H1 (cell line): ENCODE measurements around the gene WDR1. TPM values are rescaled to one million over a fixed set of nuclear protein-coding genes. Genes with fewer than 3 reads are reported as not detected.

ENCODE experiments used
- CTCF ChIA-PET: fragments of 300-600 bp; sonication (Branson Sonifier 250); formaldehyde crosslinking; loops from one replicate; lab custom pipeline; 2021; ENCODE audit not compliant: partially characterized antibody; lab: Charles Lee
- POLR2A ChIA-PET: fragments of 300-600 bp; sonication (Branson Sonifier 250); formaldehyde crosslinking; loops from one replicate; lab custom pipeline; 2021; ENCODE audit warnings: inconsistent platforms; ENCODE audit not compliant: partially characterized antibody; lab: Charles Lee
- DNase-seq, 2 experiments: peaks; one replicate each; pipeline versions ENCODE4 v3.0.0 to v3.0.0-alpha.2; 2010 to 2022; ENCODE audit warnings: low spot score in 2 of 2, low read depth in 1 of 2, mixed read lengths in 1 of 2
- FAIRE-seq: peaks from 2 replicates; lab custom pipeline; 2011; peaks lifted over from hg19 to GRCh38; lab: Jason Lieb, UNC
- H2AFZ ChIP-seq: 2 replicates; pipeline ENCODE4 v1.8.1; 2012; ENCODE audit warnings: low read length, inconsistent platforms
- H2AK5ac ChIP-seq: 2 replicates; pipeline ENCODE4 v1.6.1; 2013; ENCODE audit warnings: low read depth, low read length
- H2BK120ac ChIP-seq: replicated peaks from 2 replicates; pipeline ENCODE3; 2013; ENCODE audit warnings: low read depth, low read length, inconsistent platforms
- H2BK12ac ChIP-seq: 2 replicates; pipeline ENCODE4 v1.6.1; 2013; ENCODE audit warnings: low read depth, low read length
- H2BK15ac ChIP-seq: 2 replicates; pipeline ENCODE4 v1.6.1; 2013; ENCODE audit warnings: low read length
- H2BK20ac ChIP-seq: 2 replicates; pipeline ENCODE4 v1.6.1; 2013; ENCODE audit warnings: low read length
- H2BK5ac ChIP-seq: 2 replicates; pipeline ENCODE4 v1.6.1; 2013; ENCODE audit warnings: low read depth, low read length
- H3K14ac ChIP-seq: 2 replicates; pipeline ENCODE4 v1.6.1; 2013; ENCODE audit warnings: inconsistent platforms; ENCODE audit not compliant: insufficient read length
- H3K18ac ChIP-seq: 2 replicates; pipeline ENCODE4 v1.6.1; 2013; ENCODE audit warnings: low read length; ENCODE audit errors: extremely low read depth
- H3K23ac ChIP-seq: 2 replicates; pipeline ENCODE4 v1.6.1; 2013; ENCODE audit warnings: inconsistent platforms; ENCODE audit not compliant: insufficient read length
- H3K23me2 ChIP-seq: 2 replicates; pipeline ENCODE4 v1.6.1; 2013; ENCODE audit warnings: low read depth, low read length
- H3K27ac ChIP-seq: 2 replicates; pipeline ENCODE4 v1.6.1; 2011; ENCODE audit warnings: low read depth, low read length, inconsistent platforms
- H3K27me3 ChIP-seq, 4 experiments: replicated peaks in 1 of 4; 1 replicate in 1 of 4; 2 replicates in 3 of 4; pipeline versions ENCODE4 v1.6.1 to v1.8.1; 2011 to 2013; ENCODE audit warnings: low read length in 3 of 4, mild to moderate bottlenecking in 3 of 4, inconsistent platforms in 2 of 4, mixed read lengths in 2 of 4, moderate library complexity in 1 of 4; ENCODE audit not compliant: control insufficient read depth in 3 of 4, insufficient read depth in 3 of 4; ENCODE audit errors: extremely low read depth in 1 of 4
- H3K36me3 ChIP-seq, 4 experiments: 2 replicates each; pipeline versions ENCODE4 v1.6.1 to v1.8.1; 2011 to 2013; ENCODE audit warnings: mild to moderate bottlenecking in 4 of 4, low read length in 3 of 4, moderate library complexity in 2 of 4, control low read depth in 1 of 4, inconsistent platforms in 1 of 4; ENCODE audit not compliant: insufficient read depth in 4 of 4, control insufficient read depth in 2 of 4
- H3K4ac ChIP-seq: replicated peaks from 2 replicates; pipeline ENCODE3; 2013; ENCODE audit warnings: low read length, low read depth, mixed read lengths, inconsistent platforms; ENCODE audit not compliant: insufficient read length
- H3K4me1 ChIP-seq, 4 experiments: replicated peaks in 1 of 4; 1 replicate in 1 of 4; 2 replicates in 3 of 4; pipeline versions ENCODE4 v1.6.1 to v1.8.1; 2011 to 2013; ENCODE audit warnings: low read length in 3 of 4, inconsistent platforms in 2 of 4, mixed read lengths in 1 of 4; ENCODE audit not compliant: insufficient read depth in 4 of 4, control insufficient read depth in 3 of 4
- H3K4me2 ChIP-seq, 2 experiments: 2 replicates each; pipeline versions ENCODE4 v1.6.1 to v1.8.1; 2011 to 2013; ENCODE audit warnings: low read depth in 2 of 2, low read length in 2 of 2, control low read depth in 1 of 2, inconsistent platforms in 1 of 2, mild to moderate bottlenecking in 1 of 2; ENCODE audit not compliant: insufficient read depth in 1 of 2
- H3K4me3 ChIP-seq, 4 experiments: fragments of 200-600, 300-600 bp in 1 of 4; sonication (generic), shearing (Covaris generic), sonication (Bioruptor Twin) in 1 of 4; 2 replicates each; pipeline versions ENCODE4 v1.5.1 to v1.8.1; 2011 to 2016; ENCODE audit warnings: low read length in 4 of 4, low read depth in 3 of 4, control low read depth in 2 of 4, inconsistent platforms in 2 of 4, mild to moderate bottlenecking in 2 of 4, mixed read lengths in 1 of 4, moderate library complexity in 1 of 4; ENCODE audit not compliant: insufficient read depth in 2 of 4; ENCODE audit errors: extremely low read depth in 1 of 4
- H3K56ac ChIP-seq: replicated peaks from 2 replicates; pipeline ENCODE3; 2013; ENCODE audit warnings: low read depth, mild to moderate bottlenecking, mixed read lengths, low read length, inconsistent platforms; ENCODE audit not compliant: insufficient read length
- H3K79me1 ChIP-seq: 2 replicates; pipeline ENCODE4 v1.6.1; 2013; ENCODE audit warnings: low read depth, low read length, control low read depth
- H3K79me2 ChIP-seq, 2 experiments: 2 replicates each; pipeline versions ENCODE4 v1.6.1 to v1.8.1; 2012 to 2013; ENCODE audit warnings: low read length in 2 of 2, mild to moderate bottlenecking in 2 of 2, inconsistent platforms in 1 of 2; ENCODE audit not compliant: insufficient read depth in 2 of 2, control insufficient read depth in 1 of 2
- H3K9ac ChIP-seq, 4 experiments: replicated peaks in 1 of 4; 1 replicate in 1 of 4; 2 replicates in 3 of 4; pipeline versions ENCODE4 v1.6.1 to v1.8.1; 2011 to 2013; ENCODE audit warnings: low read depth in 3 of 4, low read length in 3 of 4, control low read depth in 2 of 4, mild to moderate bottlenecking in 2 of 4, moderate library complexity in 2 of 4, inconsistent platforms in 1 of 4; ENCODE audit errors: extremely low read depth in 1 of 4
- H3K9me3 ChIP-seq, 2 experiments: 2 replicates each; pipeline versions ENCODE4 v1.6.1 to v1.8.1; 2012 to 2013; ENCODE audit warnings: mild to moderate bottlenecking in 2 of 2, moderate library complexity in 2 of 2, control low read depth in 1 of 2, inconsistent platforms in 1 of 2, low read depth in 1 of 2, low read length in 1 of 2, mixed read lengths in 1 of 2; ENCODE audit not compliant: insufficient read depth in 2 of 2
- H4K20me1 ChIP-seq, 2 experiments: replicated peaks in 1 of 2; 2 replicates each; pipeline versions ENCODE3 to v1.8.1; 2011 to 2013; ENCODE audit warnings: inconsistent platforms in 2 of 2, low read length in 2 of 2, mild to moderate bottlenecking in 1 of 2; ENCODE audit not compliant: insufficient read depth in 2 of 2, control insufficient read depth in 1 of 2
- H4K5ac ChIP-seq: 2 replicates; pipeline ENCODE4 v1.6.1; 2013; ENCODE audit warnings: low read length, low read depth, mixed read lengths, inconsistent platforms; ENCODE audit not compliant: insufficient read length
- H4K8ac ChIP-seq: 2 replicates; pipeline ENCODE4 v1.8.0; 2013; ENCODE audit warnings: mild to moderate bottlenecking, moderate library complexity, low read length, inconsistent platforms; ENCODE audit not compliant: insufficient read depth; ENCODE audit errors: extremely low read depth
- H4K91ac ChIP-seq: replicated peaks from 2 replicates; pipeline ENCODE3; 2013; ENCODE audit warnings: low read length, mixed read lengths, inconsistent platforms; ENCODE audit not compliant: insufficient read length
- BRCA1 ChIP-seq: IDR thresholded peaks from 2 replicates; pipeline ENCODE4 v1.6.1; 2012; ENCODE audit warnings: low read depth, low read length, improper control_type of control experiment
- CTBP2 ChIP-seq: IDR thresholded peaks from 2 replicates; pipeline ENCODE4 v1.7.0; 2011; ENCODE audit warnings: borderline replicate concordance, mild to moderate bottlenecking, moderate library complexity, mixed read lengths, low read length; ENCODE audit not compliant: insufficient read depth, insufficient read length
- JUND ChIP-seq: IDR thresholded peaks from 2 replicates; pipeline ENCODE4 v1.6.1; 2011; ENCODE audit warnings: mild to moderate bottlenecking, improper control_type of control experiment, low read length
- KDM1A ChIP-seq: fragments of 200-600, 300-600 bp; sonication (generic); IDR thresholded peaks from 2 replicates; pipeline ENCODE4 v1.7.1; 2016; ENCODE audit warnings: mild to moderate bottlenecking, low read length, borderline replicate concordance
- KDM5A ChIP-seq: fragments of 200-600 bp; IDR thresholded peaks from 2 replicates; pipeline ENCODE4 v1.7.1; 2012; ENCODE audit warnings: mild to moderate bottlenecking, low read length, inconsistent platforms, mixed read lengths
- RBBP5 ChIP-seq: IDR thresholded peaks from 2 replicates; pipeline ENCODE4 v1.7.1; 2012; ENCODE audit warnings: low read depth, mild to moderate bottlenecking, inconsistent platforms, low read length, moderate library complexity, borderline replicate concordance
- SAP30 ChIP-seq: fragments of 300-600 bp; sonication (generic); IDR thresholded peaks from 2 replicates; pipeline ENCODE4 v1.7.1; 2012; ENCODE audit warnings: low read length, moderate library complexity, mild to moderate bottlenecking, inconsistent platforms; ENCODE audit not compliant: insufficient read depth, insufficient replicate concordance
- SP2 ChIP-seq: IDR thresholded peaks from 2 replicates; pipeline ENCODE4 v1.6.1; 2012; ENCODE audit warnings: mild to moderate bottlenecking, low read length, inconsistent platforms
- SP4 ChIP-seq: IDR thresholded peaks from 2 replicates; pipeline ENCODE4 v1.6.1; 2012; ENCODE audit warnings: low read length, inconsistent platforms
- WGBS, 2 experiments: shearing (Covaris generic) in 1 of 2; methylation state at CpG; one replicate each; pipeline versions ENCODE4 v1.1.6 to v1.1.7; 2013 to 2015; ENCODE audit warnings: low lambda C conversion rate in 2 of 2, mixed read lengths in 2 of 2, inconsistent platforms in 1 of 2, low coverage in 1 of 2, missing lambda C conversion rate in 1 of 2; ENCODE audit not compliant: insufficient replicate concordance in 2 of 2, insufficient coverage in 1 of 2, insufficient read length in 1 of 2; ENCODE audit errors: extremely low coverage in 1 of 2, missing lambda C conversion rate in 1 of 2; 5-methylcytosine and 5-hydroxymethylcytosine counted together
- polyA plus RNA-seq, 7 experiments: library from polyadenylated mRNA; depleted of rRNA in 3 of 7; stranded (reverse) in 5 of 7; unstranded in 2 of 7; fragments of >200 nt in 5 of 7; fragments of 200-250 nt in 2 of 7; gene quantifications; 1 replicate in 5 of 7; 2 replicates in 1 of 7; 4 replicates in 1 of 7; pipeline versions ENCODE4 v1.2.1 to v1.2.3, GENCODE V29; 2011 to 2013; ENCODE audit warnings: missing spikeins in 2 of 7, mixed read lengths in 2 of 7
- total RNA-seq: library from RNA; stranded (reverse); fragmentation: NEBNext Ultra II Directional; extraction: Animal tissue kit (Norgen Biotek cat#: 25700); gene quantifications from 2 replicates; pipeline ENCODE4 v1.2.1, GENCODE V29; 2021
- TF ChIP-seq, protein P1 (sequence below): IDR thresholded peaks from 2 replicates; pipeline ENCODE4 v1.6.1; 2012; ENCODE audit warnings: low read length, inconsistent platforms

Gene WDR1
- total and polyA plus RNA-seq, 2 of the 8 experiments (the other 6 are each of a cell fraction or from before 2014, with no cell fraction given): 315 to 377 TPM

DNA sequence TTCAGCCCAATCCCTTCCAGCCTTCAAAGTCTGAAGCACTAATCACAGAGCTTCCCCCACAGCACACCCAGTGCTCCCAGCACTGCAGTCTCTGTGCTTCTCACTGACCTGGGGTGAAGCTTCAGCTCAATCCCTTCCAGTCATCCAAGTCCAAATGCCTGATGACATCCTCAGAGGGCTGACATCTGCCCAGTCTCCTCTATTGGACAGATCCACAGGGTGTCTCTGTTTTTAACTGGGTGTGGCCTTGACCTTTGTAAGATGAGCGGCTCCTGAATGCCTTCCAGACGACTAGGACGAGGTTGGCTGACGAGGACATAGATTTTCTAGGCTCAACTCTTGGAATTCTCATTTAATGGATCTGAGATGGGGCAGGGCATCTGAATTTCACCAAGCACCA lies 87.7 kb downstream of the WDR1 start:
- 75% methylated on average over 4 of the region's 4 CpGs; no CpG with 5 or more reads in 1 of the 2 experiments for WGBS, 2 experiments
- H3K9me3 ChIP-seq: no peaks in the 10 kb centered on the region
- H2AK5ac ChIP-seq: no peak overlapping the region
- no peak overlapping the region for H2BK20ac ChIP-seq
- H3K9ac ChIP-seq: no peak overlapping the region
- H3K79me1 ChIP-seq: no peaks in the 10 kb centered on the region
- no peak overlapping the region for H2BK5ac ChIP-seq
- no peak overlapping the region for H4K5ac ChIP-seq
- CTCF ChIA-PET: interaction anchor here (0.9 to 1.9 kb wide), 5 partner anchors 10 to 24 kb away, joined by 3 to 5 read pairs (median 4); no protein-coding TSS in a partner anchor
- no peak overlapping the region for H3K23ac ChIP-seq
- H3K4me2 ChIP-seq: no peak overlapping the region
- H3K23me2 ChIP-seq: no peaks in the 10 kb centered on the region
- H3K27ac ChIP-seq: no peak overlapping the region
- no peak overlapping the region for H3K4ac ChIP-seq
- H3K4me1 ChIP-seq: peaks cover 0 to 2% (median 0%) of the 10 kb centered on the region in 4 experiments; a peak in 1 of 7 replicates
- no peak overlapping the region for H2AFZ ChIP-seq
- H3K18ac ChIP-seq: no peak overlapping the region
- no peak overlapping the region for H2BK15ac ChIP-seq
- H4K91ac ChIP-seq: no peak overlapping the region
- H2BK120ac ChIP-seq: no peak overlapping the region
- H4K20me1 ChIP-seq: no peaks in the 10 kb centered on the region
- H3K79me2 ChIP-seq: no peaks in the 10 kb centered on the region
- no peak overlapping the region for H4K8ac ChIP-seq
- DNase-seq (no peak), FAIRE-seq (no peak)
- H2BK12ac ChIP-seq: no peak overlapping the region
- H3K27me3 ChIP-seq: no peaks in the 10 kb centered on the region; a peak in 1 of 7 replicates
- POLR2A ChIA-PET: no interaction called here
- H3K14ac ChIP-seq: no peak overlapping the region
- H3K36me3 ChIP-seq: no peaks in the 10 kb centered on the region
- H3K4me3 ChIP-seq: no peak overlapping the region
- H3K56ac ChIP-seq: no peak overlapping the region
- TF ChIP-seq JUND: no peak
- TF ChIP-seq CTBP2: no peak
- no peak for TF ChIP-seq SAP30
- no peak for TF ChIP-seq SP2
- no peak for TF ChIP-seq KDM5A
- TF ChIP-seq, protein P1, sequence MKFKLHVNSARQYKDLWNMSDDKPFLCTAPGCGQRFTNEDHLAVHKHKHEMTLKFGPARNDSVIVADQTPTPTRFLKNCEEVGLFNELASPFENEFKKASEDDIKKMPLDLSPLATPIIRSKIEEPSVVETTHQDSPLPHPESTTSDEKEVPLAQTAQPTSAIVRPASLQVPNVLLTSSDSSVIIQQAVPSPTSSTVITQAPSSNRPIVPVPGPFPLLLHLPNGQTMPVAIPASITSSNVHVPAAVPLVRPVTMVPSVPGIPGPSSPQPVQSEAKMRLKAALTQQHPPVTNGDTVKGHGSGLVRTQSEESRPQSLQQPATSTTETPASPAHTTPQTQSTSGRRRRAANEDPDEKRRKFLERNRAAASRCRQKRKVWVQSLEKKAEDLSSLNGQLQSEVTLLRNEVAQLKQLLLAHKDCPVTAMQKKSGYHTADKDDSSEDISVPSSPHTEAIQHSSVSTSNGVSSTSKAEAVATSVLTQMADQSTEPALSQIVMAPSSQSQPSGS: no peak
- no peak for TF ChIP-seq RBBP5
- no peak for TF ChIP-seq BRCA1
- no peak for TF ChIP-seq KDM1A
- no peak for TF ChIP-seq SP4
